ENCODE measurements around the gene PBX3. TPM values are rescaled to one million over a fixed set of nuclear protein-coding genes. Genes with fewer than 3 reads are reported as not detected.

The PBX3 gene
- total and polyA plus RNA-seq, 2 experiments from 2014 or later, result 133 to 134 TPM

GRCh38 chr9:125861405-125862058, 114.4 kb downstream of the PBX3 start:
- peak in 1 of 2 donors; percentile 28 for DNase-seq (ENCODE audit: low read depth in 1 of 2, low spot score in 1 of 2)
- Histone ChIP-seq H3K36me3 (no peaks in the 10 kb centered on the region), H3K4me1 (ENCODE audit: low read depth) (no peaks in the 10 kb centered on the region), H3K4me3 (no peak overlapping the region), H3K27me3 (no peaks in the 10 kb centered on the region), H3K27ac (no peak overlapping the region), H3K9me3 (ENCODE audit: low read depth) (no peaks in the 10 kb centered on the region)
- TF ChIP-seq CTCF (IDR thresholded peaks at IDR 0.05; ENCODE audit: low read depth, low read length), result no peak

GRCh38 chr9:125863923-125864322, 116.8 kb downstream of the PBX3 start:
- no peak overlapping the region for H3K27ac ChIP-seq
- H3K27me3 ChIP-seq, result no peaks in the 10 kb centered on the region
- H3K4me1 ChIP-seq (ENCODE audit: low read depth), result no peaks in the 10 kb centered on the region
- no peaks in the 10 kb centered on the region for H3K9me3 ChIP-seq (ENCODE audit: low read depth)
- H3K4me3 ChIP-seq, result no peak overlapping the region
- no peaks in the 10 kb centered on the region for H3K36me3 ChIP-seq
- DNase-seq (ENCODE audit: low read depth in 1 of 2, low spot score in 1 of 2), result no peak
- TF ChIP-seq CTCF (IDR thresholded peaks at IDR 0.05; ENCODE audit: low read depth, low read length), result no peak

- H3K4me1 ChIP-seq (ENCODE audit: low read depth), result no peaks in the 10 kb centered on the region
- no peaks in the 10 kb centered on the region for H3K27me3 ChIP-seq
- DNase-seq (ENCODE audit: low read depth in 1 of 2, low spot score in 1 of 2), result peak in 1 of 2 donors; percentile 58
- no peak overlapping the region for H3K4me3 ChIP-seq
- no peak for TF ChIP-seq CTCF (IDR thresholded peaks at IDR 0.05; ENCODE audit: low read depth, low read length)
- H3K9me3 ChIP-seq (ENCODE audit: low read depth), result no peaks in the 10 kb centered on the region
- H3K36me3 ChIP-seq, result no peaks in the 10 kb centered on the region
- H3K27ac ChIP-seq, result no peak overlapping the region
These were observed 120.7 kb downstream of the PBX3 start for GRCh38 chr9:125867751-125868415.

- no peak for TF ChIP-seq CTCF (IDR thresholded peaks at IDR 0.05; ENCODE audit: low read depth, low read length)
- H3K36me3 ChIP-seq, result no peaks in the 10 kb centered on the region
- DNase-seq (ENCODE audit: low read depth in 1 of 2, low spot score in 1 of 2), result peak in 1 of 2 donors; percentile 58
- no peak overlapping the region for H3K4me3 ChIP-seq
- peaks cover 8% of the 10 kb centered on the region for H3K4me1 ChIP-seq (ENCODE audit: low read depth)
- H3K27ac ChIP-seq, result peak overlapping the region; percentile 51
- no peaks in the 10 kb centered on the region for H3K9me3 ChIP-seq (ENCODE audit: low read depth)
- no peaks in the 10 kb centered on the region for H3K27me3 ChIP-seq
These were observed 131.0 kb downstream of the PBX3 start for GRCh38 chr9:125878164-125878631.

- Histone ChIP-seq H3K4me3 (no peak overlapping the region), H3K27me3 (no peaks in the 10 kb centered on the region), H3K9me3 (ENCODE audit: low read depth) (no peaks in the 10 kb centered on the region), H3K4me1 (ENCODE audit: low read depth) (peaks cover 14% of the 10 kb centered on the region), H3K27ac (no peak overlapping the region), H3K36me3 (no peaks in the 10 kb centered on the region)
- no peak for DNase-seq (ENCODE audit: low read depth in 1 of 2, low spot score in 1 of 2)
- TF ChIP-seq CTCF (IDR thresholded peaks at IDR 0.05; ENCODE audit: low read depth, low read length), result no peak
These were observed 133.9 kb downstream of the PBX3 start for GRCh38 chr9:125881042-125881441.
